Measurements from ENCODE around the gene CCDC92. TPM values are rescaled to one million over a fixed set of nuclear protein-coding genes. Genes with fewer than 3 reads are reported as not detected.

Gene CCDC92
- total RNA-seq, 3 donors from 2014 or later (not counting 1 experiment from before 2014, with no cell fraction given), result 37.6 to 42.4 (median 39.1) TPM

- Mint-ChIP-seq H3K9me3 (no peaks in the 10 kb centered on the region), H3K27me3 (ENCODE audit: low read depth in 2 of 2) (peaks cover 12 to 15% of the 10 kb centered on the region in 2 donors), H3K4me1 (peaks cover 0 to 7% of the 10 kb centered on the region in 2 donors), H3K4me3 (no peak overlapping the region), H3K27ac (no peak overlapping the region), H3K36me3 (no peaks in the 10 kb centered on the region)
- intact Hi-C loops (cut with micrococcal nuclease), result no loop called here
- Histone ChIP-seq H3K36me3 (ENCODE audit: control insufficient read depth, insufficient read depth, low read length) (no peaks in the 10 kb centered on the region), H3K27me3 (ENCODE audit: control insufficient read depth, insufficient read depth, low read length) (no peaks in the 10 kb centered on the region), H3K4me3 (ENCODE audit: low read length) (no peak overlapping the region), H3K9me3 (ENCODE audit: control insufficient read depth, insufficient read depth, low read length) (no peaks in the 10 kb centered on the region), H3K4me1 (ENCODE audit: control insufficient read depth, insufficient read depth, low read length) (no peaks in the 10 kb centered on the region), H3K27ac (ENCODE audit: low read length) (no peak overlapping the region)
- DNase-seq, result no peak
- WGBS (ENCODE audit: insufficient coverage), result 97% methylated on average over 8 of the region's 8 CpGs
- ATAC-seq, result no peak
- no peak for TF ChIP-seq CTCF (IDR thresholded peaks at IDR 0.05)
These were observed 75.9 kb downstream of the CCDC92 start for GRCh38 chr12:123896767-123897166.

GRCh38 chr12:123895451-123895850 lies 77.2 kb downstream of the CCDC92 start:
- no peak for TF ChIP-seq CTCF (IDR thresholded peaks at IDR 0.05)
- intact Hi-C loops (cut with micrococcal nuclease), result no loop called here
- H3K4me1 Mint-ChIP-seq, result no peaks in the 10 kb centered on the region
- no peaks in the 10 kb centered on the region for H3K36me3 ChIP-seq (ENCODE audit: control insufficient read depth, insufficient read depth, low read length)
- H3K4me1 ChIP-seq (ENCODE audit: control insufficient read depth, insufficient read depth, low read length), result no peaks in the 10 kb centered on the region
- H3K27me3 ChIP-seq (ENCODE audit: control insufficient read depth, insufficient read depth, low read length), result no peaks in the 10 kb centered on the region
- H3K4me3 ChIP-seq (ENCODE audit: low read length), result no peak overlapping the region
- H3K9me3 Mint-ChIP-seq, result no peaks in the 10 kb centered on the region
- no peak overlapping the region for H3K4me3 Mint-ChIP-seq
- no peak for DNase-seq
- H3K27ac ChIP-seq (ENCODE audit: low read length), result no peak overlapping the region
- no peak overlapping the region for H3K27ac Mint-ChIP-seq
- peaks cover 1 to 11% of the 10 kb centered on the region in 2 donors for H3K27me3 Mint-ChIP-seq (ENCODE audit: low read depth in 2 of 2)
- 98% methylated on average over 8 of the region's 8 CpGs for WGBS (ENCODE audit: insufficient coverage)
- H3K9me3 ChIP-seq (ENCODE audit: control insufficient read depth, insufficient read depth, low read length), result no peaks in the 10 kb centered on the region
- no peaks in the 10 kb centered on the region for H3K36me3 Mint-ChIP-seq
- no peak for ATAC-seq

GRCh38 chr12:123894823-123895345 lies 77.7 kb downstream of the CCDC92 start:
- no peak for DNase-seq
- Mint-ChIP-seq H3K27ac (no peak overlapping the region), H3K4me3 (no peak overlapping the region), H3K27me3 (ENCODE audit: low read depth in 2 of 2) (peaks cover 0 to 8% of the 10 kb centered on the region in 2 donors), H3K9me3 (no peaks in the 10 kb centered on the region), H3K36me3 (no peaks in the 10 kb centered on the region), H3K4me1 (no peaks in the 10 kb centered on the region)
- intact Hi-C loops (cut with micrococcal nuclease), result no loop called here
- no peak for ATAC-seq
- Histone ChIP-seq H3K9me3 (ENCODE audit: control insufficient read depth, insufficient read depth, low read length) (no peaks in the 10 kb centered on the region), H3K4me3 (ENCODE audit: low read length) (no peak overlapping the region), H3K36me3 (ENCODE audit: control insufficient read depth, insufficient read depth, low read length) (no peaks in the 10 kb centered on the region), H3K27me3 (ENCODE audit: control insufficient read depth, insufficient read depth, low read length) (no peaks in the 10 kb centered on the region), H3K4me1 (ENCODE audit: control insufficient read depth, insufficient read depth, low read length) (no peaks in the 10 kb centered on the region), H3K27ac (ENCODE audit: low read length) (no peak overlapping the region)
- 98% methylated on average over 4 of the region's 4 CpGs for WGBS (ENCODE audit: insufficient coverage)
- no peak for TF ChIP-seq CTCF (IDR thresholded peaks at IDR 0.05)

- H3K27me3 Mint-ChIP-seq (ENCODE audit: low read depth in 2 of 2), result peaks cover 0 to 4% of the 10 kb centered on the region in 2 donors
- Histone ChIP-seq H3K9me3 (ENCODE audit: control insufficient read depth, insufficient read depth, low read length) (no peaks in the 10 kb centered on the region), H3K27me3 (ENCODE audit: control insufficient read depth, insufficient read depth, low read length) (peaks cover 3% of the 10 kb centered on the region), H3K4me1 (ENCODE audit: control insufficient read depth, insufficient read depth, low read length) (no peaks in the 10 kb centered on the region), H3K36me3 (ENCODE audit: control insufficient read depth, insufficient read depth, low read length) (no peaks in the 10 kb centered on the region), H3K4me3 (ENCODE audit: low read length) (no peak overlapping the region), H3K27ac (ENCODE audit: low read length) (no peak overlapping the region)
- H3K36me3 Mint-ChIP-seq, result no peaks in the 10 kb centered on the region
- TF ChIP-seq CTCF (IDR thresholded peaks at IDR 0.05), result no peak
- DNase-seq (no peak), ATAC-seq (no peak)
- no peaks in the 10 kb centered on the region for H3K4me1 Mint-ChIP-seq
- no peak overlapping the region for H3K4me3 Mint-ChIP-seq
- H3K27ac Mint-ChIP-seq, result no peak overlapping the region
- intact Hi-C loops (cut with micrococcal nuclease), result no loop called here
- WGBS (ENCODE audit: insufficient coverage), result 87% methylated on average over 9 of the region's 9 CpGs
- H3K9me3 Mint-ChIP-seq, result no peaks in the 10 kb centered on the region
These were observed 79.4 kb downstream of the CCDC92 start for GRCh38 chr12:123893276-123893675.
